Body of pancreas (tissue), 4 donors: Measurements from ENCODE around the gene SEC62.

Experiments
- POLR2A ChIP-seq, 3 donors: fragments of 450-650 bp; IDR thresholded peaks; one replicate each; pipeline ENCODE4 v1.6.1; 2016; ENCODE audit warnings: antibody characterized with exemption in 3 of 3, mild to moderate bottlenecking in 2 of 3
- TF ChIP-seq, protein P1 (sequence below), 7 experiments: fragments of 450-650 bp in 4 of 7; fragments of 200-600 bp in 3 of 7; sonication (generic) in 3 of 7; IDR thresholded peaks; one replicate each; pipeline ENCODE4 v1.5.1; 2016 to 2019; ENCODE audit warnings: antibody characterized with exemption in 7 of 7

- TF ChIP-seq, protein P1, sequence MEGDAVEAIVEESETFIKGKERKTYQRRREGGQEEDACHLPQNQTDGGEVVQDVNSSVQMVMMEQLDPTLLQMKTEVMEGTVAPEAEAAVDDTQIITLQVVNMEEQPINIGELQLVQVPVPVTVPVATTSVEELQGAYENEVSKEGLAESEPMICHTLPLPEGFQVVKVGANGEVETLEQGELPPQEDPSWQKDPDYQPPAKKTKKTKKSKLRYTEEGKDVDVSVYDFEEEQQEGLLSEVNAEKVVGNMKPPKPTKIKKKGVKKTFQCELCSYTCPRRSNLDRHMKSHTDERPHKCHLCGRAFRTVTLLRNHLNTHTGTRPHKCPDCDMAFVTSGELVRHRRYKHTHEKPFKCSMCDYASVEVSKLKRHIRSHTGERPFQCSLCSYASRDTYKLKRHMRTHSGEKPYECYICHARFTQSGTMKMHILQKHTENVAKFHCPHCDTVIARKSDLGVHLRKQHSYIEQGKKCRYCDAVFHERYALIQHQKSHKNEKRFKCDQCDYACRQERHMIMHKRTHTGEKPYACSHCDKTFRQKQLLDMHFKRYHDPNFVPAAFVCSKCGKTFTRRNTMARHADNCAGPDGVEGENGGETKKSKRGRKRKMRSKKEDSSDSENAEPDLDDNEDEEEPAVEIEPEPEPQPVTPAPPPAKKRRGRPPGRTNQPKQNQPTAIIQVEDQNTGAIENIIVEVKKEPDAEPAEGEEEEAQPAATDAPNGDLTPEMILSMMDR (IDR thresholded peaks at IDR 0.05) = no peak
- no peak for TF ChIP-seq POLR2A (IDR thresholded peaks at IDR 0.05)
Measured at GRCh38 chr3:170022336-170022735, 55.7 kb downstream of the SEC62 start.
